H9 (cell line): ENCODE data around the gene TBL1X. TPM values are rescaled to one million over a fixed set of nuclear protein-coding genes. Genes with fewer than 3 reads are reported as not detected.

ENCODE experiments used
- DNase-seq: peaks from one replicate; pipeline ENCODE4 v3.0.0-alpha.2; 2017
- H2AFZ ChIP-seq: one replicate; pipeline ENCODE4 v1.6.1; 2013; ENCODE audit warnings: mild to moderate bottlenecking, low read length, control low read depth, moderate library complexity
- H2AK5ac ChIP-seq: 2 replicates; pipeline ENCODE4 v1.6.1; 2013; ENCODE audit warnings: low read length, control low read depth, mixed read lengths; ENCODE audit not compliant: insufficient read length
- H2BK120ac ChIP-seq: one replicate; pipeline ENCODE4 v1.6.1; 2013; ENCODE audit warnings: low read depth, mild to moderate bottlenecking, low read length, control low read depth, inconsistent platforms; ENCODE audit not compliant: poor library complexity, severe bottlenecking
- H2BK12ac ChIP-seq: 2 replicates; pipeline ENCODE4 v1.6.1; 2013; ENCODE audit warnings: low read length, control low read depth, mixed read lengths, low read depth; ENCODE audit not compliant: insufficient read length
- H2BK15ac ChIP-seq: 2 replicates; pipeline ENCODE4 v1.6.1; 2013; ENCODE audit warnings: low read depth, low read length, control low read depth
- H2BK20ac ChIP-seq: one replicate; pipeline ENCODE4 v1.6.1; 2013; ENCODE audit warnings: low read depth, mild to moderate bottlenecking, low read length, control low read depth, inconsistent platforms; ENCODE audit not compliant: poor library complexity, severe bottlenecking
- H2BK5ac ChIP-seq: 2 replicates; pipeline ENCODE4 v1.6.1; 2013; ENCODE audit warnings: low read length, control low read depth, mixed read lengths; ENCODE audit not compliant: insufficient read length
- H3K14ac ChIP-seq: 2 replicates; pipeline ENCODE4 v1.6.1; 2013; ENCODE audit warnings: low read length, control low read depth; ENCODE audit not compliant: insufficient read depth
- H3K18ac ChIP-seq: 2 replicates; pipeline ENCODE4 v1.6.1; 2013; ENCODE audit warnings: low read depth, mild to moderate bottlenecking, mixed read lengths, low read length, control low read depth; ENCODE audit not compliant: insufficient read length
- H3K23ac ChIP-seq: 2 replicates; pipeline ENCODE4 v1.6.1; 2013; ENCODE audit warnings: low read length, control low read depth, mixed read lengths, low read depth; ENCODE audit not compliant: insufficient read length
- H3K23me2 ChIP-seq: 2 replicates; pipeline ENCODE4 v1.6.1; 2013; ENCODE audit warnings: low read depth, mild to moderate bottlenecking, mixed read lengths, low read length, control low read depth; ENCODE audit not compliant: insufficient read length, poor library complexity, severe bottlenecking
- H3K27ac ChIP-seq: 2 replicates; pipeline ENCODE4 v1.5.1; 2013; ENCODE audit warnings: low read length, control low read depth, mixed read lengths, low read depth; ENCODE audit not compliant: insufficient read length
- H3K27me3 ChIP-seq: 2 replicates; pipeline ENCODE4 v1.6.1; 2013; ENCODE audit warnings: low read length, control low read depth, inconsistent platforms; ENCODE audit not compliant: insufficient read depth
- H3K4ac ChIP-seq: 2 replicates; pipeline ENCODE4 v1.6.1; 2013; ENCODE audit warnings: low read depth, mild to moderate bottlenecking, control low read depth, inconsistent platforms, low read length, moderate library complexity
- H3K4me1 ChIP-seq: 2 replicates; pipeline ENCODE4 v1.6.1; 2013; ENCODE audit warnings: low read length, control low read depth, inconsistent platforms; ENCODE audit not compliant: insufficient read depth
- H3K4me2 ChIP-seq: 2 replicates; pipeline ENCODE4 v1.6.1; 2013; ENCODE audit warnings: low read length, control low read depth, mixed read lengths; ENCODE audit not compliant: insufficient read length, insufficient read depth
- H3K56ac ChIP-seq: 2 replicates; pipeline ENCODE4 v1.6.1; 2013; ENCODE audit warnings: low read depth, mild to moderate bottlenecking, mixed read lengths, low read length, control low read depth; ENCODE audit not compliant: insufficient read length
- H3K79me1 ChIP-seq: 2 replicates; pipeline ENCODE4 v1.6.1; 2013; ENCODE audit warnings: low read depth, mild to moderate bottlenecking, moderate library complexity, low read length, control low read depth, inconsistent platforms; ENCODE audit not compliant: insufficient read depth, poor library complexity, severe bottlenecking
- H3K79me2 ChIP-seq: 2 replicates; pipeline ENCODE4 v1.6.1; 2013; ENCODE audit warnings: low read length, control low read depth, inconsistent platforms; ENCODE audit not compliant: insufficient read depth
- H3K9ac ChIP-seq: 2 replicates; pipeline ENCODE4 v1.6.1; 2013; ENCODE audit warnings: low read length, control low read depth, mixed read lengths; ENCODE audit not compliant: insufficient read length; ENCODE audit errors: extremely low read depth
- H3K9me3 ChIP-seq: one replicate; pipeline ENCODE4 v1.6.1; 2013; ENCODE audit warnings: low read depth, low read length, inconsistent platforms; ENCODE audit not compliant: control insufficient read depth
- H3T11ph ChIP-seq: one replicate; pipeline ENCODE4 v1.6.1; 2013; ENCODE audit warnings: mild to moderate bottlenecking, low read length, control low read depth, inconsistent platforms
- H4K20me1 ChIP-seq: one replicate; pipeline ENCODE4 v1.6.1; 2013; ENCODE audit not compliant: control insufficient read depth, insufficient read length, insufficient read depth
- H4K5ac ChIP-seq: 2 replicates; pipeline ENCODE4 v1.6.1; 2013; ENCODE audit warnings: low read depth, mild to moderate bottlenecking, mixed read lengths, low read length, control low read depth; ENCODE audit not compliant: insufficient read length
- H4K8ac ChIP-seq: replicated peaks from 2 replicates; pipeline ENCODE4 v1.6.1; 2013; ENCODE audit warnings: low read length, control low read depth, mixed read lengths, low read depth; ENCODE audit not compliant: insufficient read length
- H4K91ac ChIP-seq: 2 replicates; pipeline ENCODE4 v1.6.1; 2013; ENCODE audit warnings: low read depth, mild to moderate bottlenecking, moderate library complexity, mixed read lengths, low read length, control low read depth; ENCODE audit not compliant: insufficient read length
- H3K27ac Mint-ChIP-seq, 3 experiments: 2 replicates in 2 of 3; 3 replicates in 1 of 3; pipeline ENCODE4 v1.8.0; 2020 to 2021; ENCODE audit warnings: mixed read lengths in 3 of 3, mild to moderate bottlenecking in 1 of 3, moderate library complexity in 1 of 3
- H3K27me3 Mint-ChIP-seq: 2 replicates; pipeline ENCODE4 v1.8.0; 2021; ENCODE audit warnings: low read depth, mild to moderate bottlenecking, moderate library complexity, mixed read lengths
- H3K36me3 Mint-ChIP-seq, 3 experiments: 2 replicates in 2 of 3; 3 replicates in 1 of 3; pipeline ENCODE4 v1.8.0; 2020 to 2021; ENCODE audit warnings: low read depth in 3 of 3, mixed read lengths in 3 of 3; ENCODE audit not compliant: insufficient read depth in 1 of 3
- H3K4me1 Mint-ChIP-seq, 2 experiments: 2 replicates each; pipeline ENCODE4 v1.8.0; 2020; ENCODE audit warnings: mixed read lengths in 2 of 2
- H3K4me3 Mint-ChIP-seq, 2 experiments: 2 replicates in 1 of 2; 3 replicates in 1 of 2; pipeline ENCODE4 v1.8.0; 2020 to 2021; ENCODE audit warnings: mild to moderate bottlenecking in 2 of 2, mixed read lengths in 2 of 2, moderate library complexity in 1 of 2
- H3K9me3 Mint-ChIP-seq, 2 experiments: 2 replicates in 1 of 2; 3 replicates in 1 of 2; pipeline ENCODE4 v1.8.0; 2020; ENCODE audit warnings: mild to moderate bottlenecking in 2 of 2, mixed read lengths in 2 of 2, moderate library complexity in 1 of 2
- WGBS: extraction: QIAGEN DNeasy Blood & Tissue Kit; methylation state at CpG from one replicate; pipeline ENCODE4 v1.1.7; 2013; ENCODE audit warnings: missing lambda C conversion rate, low lambda C conversion rate, mixed read lengths; ENCODE audit not compliant: insufficient read length; ENCODE audit errors: extremely low coverage; 5-methylcytosine and 5-hydroxymethylcytosine counted together
- total RNA-seq: library from RNA; stranded (reverse); gene quantifications from 2 replicates; pipeline ENCODE4 v1.2.1, GENCODE V29; 2021
- TF ChIP-seq, protein P1 (sequence below): fragments of 200-600 bp; sonication (generic); conservative IDR thresholded peaks from 3 replicates; pipeline ENCODE4 v1.8.0; 2021; ENCODE audit warnings: antibody characterized with exemption, mild to moderate bottlenecking

TBL1X gene
- total RNA-seq, 1 experiment from 2014 or later: 24.1 TPM

DNA sequence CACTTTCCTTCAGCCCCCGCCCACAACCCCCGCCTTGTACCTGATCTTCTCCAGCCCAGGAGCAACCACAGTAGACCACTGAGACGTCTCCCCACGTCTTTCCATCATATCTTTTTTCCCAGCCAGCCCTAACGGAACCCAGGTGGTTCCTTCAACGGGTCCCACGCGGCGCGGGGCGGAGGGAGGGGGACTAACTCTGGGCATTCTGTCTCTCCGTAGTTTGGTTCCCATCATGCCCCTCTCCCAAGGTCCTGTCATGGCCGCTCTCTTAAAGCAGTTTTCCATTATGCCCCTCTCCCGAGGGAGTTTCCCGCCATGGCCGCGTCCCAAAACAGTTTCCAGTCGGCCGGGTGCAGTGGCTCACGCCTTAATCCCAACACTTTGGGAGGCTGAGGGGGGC, 21.5 kb upstream of the TBL1X start:
- no peak overlapping the region for H3T11ph ChIP-seq
- H2AFZ ChIP-seq: no peak overlapping the region
- H3K27ac ChIP-seq: no peak overlapping the region
- H3K79me1 ChIP-seq: no peaks in the 10 kb centered on the region
- no peaks in the 10 kb centered on the region for H3K79me2 ChIP-seq
- no CpG with 5 or more reads among the region's 20 CpGs for WGBS
- H3K23ac ChIP-seq: no peak overlapping the region
- no peak overlapping the region for H3K18ac ChIP-seq
- Mint-ChIP-seq H3K27ac (no peak overlapping the region), H3K9me3 (peaks cover 0 to 49% of the 10 kb centered on the region in 2 experiments; a peak in 3 of 5 replicates), H3K27me3 (no peaks in the 10 kb centered on the region; the same call in 1 of the 2 replicates), H3K4me3 (no peak overlapping the region), H3K4me1 (peaks cover 12 to 15% of the 10 kb centered on the region in 2 experiments), H3K36me3 (peaks cover 0 to 3% (median 0%) of the 10 kb centered on the region in 3 experiments; a peak in 4 of 7 replicates)
- no peak overlapping the region for H4K5ac ChIP-seq
- no peak overlapping the region for H4K8ac ChIP-seq
- no peak overlapping the region for H4K91ac ChIP-seq
- no peaks in the 10 kb centered on the region; the same call in 1 of the 2 replicates for H3K4me1 ChIP-seq
- no peaks in the 10 kb centered on the region for H3K27me3 ChIP-seq
- no peak overlapping the region for H2BK120ac ChIP-seq
- H3K4me2 ChIP-seq: no peak overlapping the region
- TF ChIP-seq, protein P1, sequence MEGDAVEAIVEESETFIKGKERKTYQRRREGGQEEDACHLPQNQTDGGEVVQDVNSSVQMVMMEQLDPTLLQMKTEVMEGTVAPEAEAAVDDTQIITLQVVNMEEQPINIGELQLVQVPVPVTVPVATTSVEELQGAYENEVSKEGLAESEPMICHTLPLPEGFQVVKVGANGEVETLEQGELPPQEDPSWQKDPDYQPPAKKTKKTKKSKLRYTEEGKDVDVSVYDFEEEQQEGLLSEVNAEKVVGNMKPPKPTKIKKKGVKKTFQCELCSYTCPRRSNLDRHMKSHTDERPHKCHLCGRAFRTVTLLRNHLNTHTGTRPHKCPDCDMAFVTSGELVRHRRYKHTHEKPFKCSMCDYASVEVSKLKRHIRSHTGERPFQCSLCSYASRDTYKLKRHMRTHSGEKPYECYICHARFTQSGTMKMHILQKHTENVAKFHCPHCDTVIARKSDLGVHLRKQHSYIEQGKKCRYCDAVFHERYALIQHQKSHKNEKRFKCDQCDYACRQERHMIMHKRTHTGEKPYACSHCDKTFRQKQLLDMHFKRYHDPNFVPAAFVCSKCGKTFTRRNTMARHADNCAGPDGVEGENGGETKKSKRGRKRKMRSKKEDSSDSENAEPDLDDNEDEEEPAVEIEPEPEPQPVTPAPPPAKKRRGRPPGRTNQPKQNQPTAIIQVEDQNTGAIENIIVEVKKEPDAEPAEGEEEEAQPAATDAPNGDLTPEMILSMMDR: no peak
- H3K9me3 ChIP-seq: no peaks in the 10 kb centered on the region
- no peak overlapping the region for H2BK5ac ChIP-seq
- no peak overlapping the region for H2BK15ac ChIP-seq
- H2BK20ac ChIP-seq: no peak overlapping the region
- H2BK12ac ChIP-seq: no peak overlapping the region
- DNase-seq: no peak
- H3K4ac ChIP-seq: no peak overlapping the region
- no peaks in the 10 kb centered on the region for H4K20me1 ChIP-seq
- no peaks in the 10 kb centered on the region for H3K23me2 ChIP-seq
- no peak overlapping the region for H3K9ac ChIP-seq
- H3K56ac ChIP-seq: no peak overlapping the region
- H3K14ac ChIP-seq: no peak overlapping the region
- H2AK5ac ChIP-seq: no peak overlapping the region
